C4-2B (cell line): ENCODE measurements around the gene FOXK1.

ENCODE experiments used
- H3K27ac ChIP-seq: fragments of 450-650 bp; 2 replicates; pipeline ENCODE4 v1.5.1; 2017
- ZFX ChIP-seq: fragments of 450-650 bp; IDR thresholded peaks from 2 replicates; pipeline ENCODE4 v1.6.1; 2017
- TF ChIP-seq, protein P1 (sequence below): fragments of 450-650 bp; conservative IDR thresholded peaks from 2 replicates; pipeline ENCODE4 v1.5.1; 2017; ENCODE audit warnings: mild to moderate bottlenecking

FOXK1 gene

DNA sequence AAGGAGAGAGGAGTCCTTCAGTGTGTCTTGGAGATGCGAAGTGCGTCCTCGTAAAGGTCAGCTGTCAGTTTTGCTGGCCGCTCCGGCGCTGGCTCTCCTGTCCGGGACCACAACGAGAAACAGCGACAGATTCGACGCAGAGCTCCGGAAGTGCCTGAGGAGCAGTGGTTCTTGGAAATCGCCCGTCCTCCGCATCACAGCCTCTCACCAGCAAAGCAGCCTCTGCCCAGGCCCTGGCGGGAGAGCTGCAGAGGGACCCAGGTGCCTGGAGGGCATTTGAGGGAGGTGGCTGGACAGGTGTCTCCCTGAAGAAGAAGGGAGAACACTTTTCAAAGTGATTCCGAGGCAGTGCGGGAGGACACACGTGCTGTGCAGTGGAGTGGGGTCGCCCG, 81.7 kb downstream of the FOXK1 start:
- no peak overlapping the region for H3K27ac ChIP-seq
- TF ChIP-seq, protein P1, sequence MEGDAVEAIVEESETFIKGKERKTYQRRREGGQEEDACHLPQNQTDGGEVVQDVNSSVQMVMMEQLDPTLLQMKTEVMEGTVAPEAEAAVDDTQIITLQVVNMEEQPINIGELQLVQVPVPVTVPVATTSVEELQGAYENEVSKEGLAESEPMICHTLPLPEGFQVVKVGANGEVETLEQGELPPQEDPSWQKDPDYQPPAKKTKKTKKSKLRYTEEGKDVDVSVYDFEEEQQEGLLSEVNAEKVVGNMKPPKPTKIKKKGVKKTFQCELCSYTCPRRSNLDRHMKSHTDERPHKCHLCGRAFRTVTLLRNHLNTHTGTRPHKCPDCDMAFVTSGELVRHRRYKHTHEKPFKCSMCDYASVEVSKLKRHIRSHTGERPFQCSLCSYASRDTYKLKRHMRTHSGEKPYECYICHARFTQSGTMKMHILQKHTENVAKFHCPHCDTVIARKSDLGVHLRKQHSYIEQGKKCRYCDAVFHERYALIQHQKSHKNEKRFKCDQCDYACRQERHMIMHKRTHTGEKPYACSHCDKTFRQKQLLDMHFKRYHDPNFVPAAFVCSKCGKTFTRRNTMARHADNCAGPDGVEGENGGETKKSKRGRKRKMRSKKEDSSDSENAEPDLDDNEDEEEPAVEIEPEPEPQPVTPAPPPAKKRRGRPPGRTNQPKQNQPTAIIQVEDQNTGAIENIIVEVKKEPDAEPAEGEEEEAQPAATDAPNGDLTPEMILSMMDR = no peak
- TF ChIP-seq ZFX = no peak

DNA sequence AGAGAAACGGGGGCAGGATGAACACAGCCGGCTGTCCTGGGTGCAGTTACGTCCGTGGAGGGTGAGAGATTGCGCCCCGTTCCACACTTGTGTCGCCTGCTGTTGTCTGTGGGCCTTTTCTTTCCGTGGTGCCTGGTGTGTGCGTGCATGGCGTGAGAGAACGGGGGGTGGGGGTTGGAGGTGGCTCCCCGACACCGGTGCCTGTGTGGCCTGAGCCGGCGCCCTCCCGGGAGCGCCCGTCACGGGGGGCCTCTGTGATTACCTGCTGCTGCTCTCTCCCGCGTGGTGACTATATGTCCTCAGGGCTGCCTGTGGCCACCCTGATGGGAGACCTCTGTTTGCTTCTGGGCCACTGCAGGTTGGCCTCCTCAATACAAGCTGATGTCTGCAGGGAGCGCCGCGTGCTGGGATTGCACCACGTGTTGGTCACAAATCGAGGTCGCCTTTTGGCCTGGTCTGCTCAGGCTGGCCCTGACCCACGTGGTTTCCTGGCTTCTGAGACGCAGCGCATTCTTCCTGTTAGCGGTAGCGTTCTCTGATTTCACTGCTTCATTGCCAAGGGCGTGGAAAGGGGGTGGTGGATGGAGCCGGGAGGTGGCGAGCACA, 82.4 kb downstream of the FOXK1 start:
- no peak overlapping the region for H3K27ac ChIP-seq
- TF ChIP-seq ZFX = no peak
- TF ChIP-seq, protein P1 = no peak

DNA sequence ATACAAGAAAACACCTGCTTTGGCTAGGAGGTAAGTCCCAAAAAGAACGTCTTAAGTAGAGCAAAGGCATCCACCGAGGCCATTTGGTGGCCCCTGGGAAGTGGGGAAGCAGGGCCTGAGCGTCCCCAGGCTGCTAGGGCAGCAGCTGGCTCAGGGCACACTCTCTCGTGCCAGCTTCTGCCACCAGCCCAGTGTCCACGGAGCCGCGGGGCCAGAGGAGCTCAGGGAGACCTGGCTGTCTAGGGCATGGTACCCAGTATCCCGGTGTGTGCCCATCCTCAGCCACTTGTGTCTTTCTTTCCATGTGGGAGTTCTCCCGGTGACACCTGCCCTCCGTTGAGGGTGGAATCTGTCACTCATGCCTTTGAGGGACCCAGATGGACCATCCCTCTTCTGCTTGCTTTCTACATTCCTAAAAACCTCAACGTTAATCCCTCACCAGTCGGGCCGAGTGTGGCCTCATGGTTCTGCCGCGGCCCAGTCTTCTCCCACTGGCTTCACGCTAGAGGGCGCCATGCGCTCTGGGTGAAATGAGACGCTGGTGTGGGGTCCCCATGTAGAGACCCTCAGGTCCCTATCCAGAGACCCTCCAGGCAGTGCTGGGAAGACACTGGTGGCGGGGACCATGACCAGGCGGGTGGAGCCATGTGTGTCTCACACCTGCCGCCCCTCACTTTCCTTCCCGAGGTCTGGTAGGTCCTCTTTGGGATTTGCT, 83.8 kb downstream of the FOXK1 start:
- H3K27ac ChIP-seq = no peak overlapping the region
- TF ChIP-seq, protein P1 = no peak
- TF ChIP-seq ZFX = no peak

DNA sequence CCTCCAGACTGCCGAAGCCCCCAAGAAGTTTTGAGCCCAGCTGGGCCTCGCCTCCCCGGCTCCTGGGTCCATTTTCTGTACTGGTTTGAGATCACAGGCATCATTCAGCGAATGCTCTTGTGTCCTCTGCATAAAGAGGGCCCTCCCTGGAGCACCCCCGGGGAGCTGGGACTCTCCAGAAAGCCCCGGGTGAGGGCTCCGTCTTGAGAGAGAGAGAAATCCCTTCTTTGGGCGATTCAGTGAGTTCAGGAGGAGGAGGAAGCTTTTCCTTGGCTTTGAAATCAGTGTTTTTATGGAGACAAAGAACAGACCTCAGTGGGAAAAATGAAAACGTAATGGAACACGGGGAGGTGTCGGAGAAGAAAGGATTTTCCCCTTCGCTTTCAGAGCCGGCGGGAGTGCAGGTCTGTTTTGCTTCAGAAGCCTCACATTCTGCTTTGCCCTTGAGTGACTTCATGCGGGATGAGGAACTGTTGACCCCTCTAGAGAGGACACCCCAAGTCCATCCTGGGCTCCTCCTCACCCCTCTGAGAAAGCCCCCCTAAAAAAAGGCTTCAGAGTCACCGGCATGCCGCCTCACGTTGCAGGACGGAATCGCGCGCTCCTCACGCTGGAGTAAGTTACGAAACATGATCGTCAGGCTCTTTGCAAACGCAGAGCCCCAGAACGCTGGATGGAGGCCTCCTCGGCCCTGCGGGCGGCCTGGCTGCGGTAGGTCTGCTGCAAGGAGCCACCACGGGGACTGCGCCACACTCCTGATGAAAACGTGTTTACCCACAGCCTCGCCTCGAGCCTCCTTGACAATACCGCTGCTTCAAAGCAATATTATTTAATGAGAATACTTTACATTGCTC, 84.8 kb downstream of the FOXK1 start:
- TF ChIP-seq, protein P1 = no peak
- no peak for TF ChIP-seq ZFX
- no peak overlapping the region for H3K27ac ChIP-seq

DNA sequence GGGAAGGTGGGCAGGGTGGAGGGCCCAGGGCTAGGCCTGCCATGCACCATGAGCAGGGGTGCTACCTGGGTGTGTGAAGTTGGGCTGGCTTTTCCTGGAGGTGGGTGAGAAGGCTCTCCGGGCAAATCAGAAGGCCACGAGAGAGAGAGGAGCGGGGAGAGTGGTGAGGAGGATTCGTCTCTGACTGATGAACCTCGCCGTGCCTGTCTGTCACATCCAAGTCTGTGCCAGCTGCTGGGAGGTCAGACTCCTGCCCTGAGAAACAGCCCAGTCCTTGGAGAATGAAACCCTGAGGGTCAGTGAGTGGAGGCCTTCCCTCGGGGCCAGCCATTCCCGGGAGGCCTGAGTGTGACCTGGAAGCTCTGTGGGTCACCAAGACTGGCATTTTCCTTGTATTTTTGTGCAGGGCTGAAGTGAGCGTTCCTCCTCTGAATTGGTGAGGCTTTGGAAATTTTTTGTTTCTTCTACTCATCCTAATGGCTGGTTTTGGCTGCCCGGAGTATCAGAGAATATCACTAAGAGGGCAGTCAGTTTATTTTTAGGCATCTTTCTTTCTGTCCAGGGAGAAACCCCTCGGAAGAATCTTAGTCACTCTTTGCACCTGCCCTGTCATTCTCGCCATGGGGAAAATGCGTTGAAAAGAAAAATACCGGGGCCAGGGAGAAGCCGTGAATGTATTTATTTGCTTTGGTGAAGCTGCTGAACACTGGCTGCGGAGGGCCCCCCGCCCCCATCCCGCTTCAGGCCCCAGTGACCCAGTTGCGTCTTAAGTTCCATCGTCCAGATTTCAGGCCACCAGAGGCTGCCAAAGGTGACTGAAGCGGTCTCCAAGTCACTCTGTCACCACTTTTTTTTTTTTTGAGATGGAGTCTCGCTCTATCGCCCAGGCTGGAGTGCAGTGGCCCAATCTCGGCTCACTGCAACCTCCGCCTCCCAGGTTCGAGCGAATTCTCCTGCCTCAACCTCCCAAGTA, 86.8 kb downstream of the FOXK1 start:
- TF ChIP-seq ZFX = no peak
- TF ChIP-seq, protein P1 = no peak
- H3K27ac ChIP-seq = no peak overlapping the region

DNA sequence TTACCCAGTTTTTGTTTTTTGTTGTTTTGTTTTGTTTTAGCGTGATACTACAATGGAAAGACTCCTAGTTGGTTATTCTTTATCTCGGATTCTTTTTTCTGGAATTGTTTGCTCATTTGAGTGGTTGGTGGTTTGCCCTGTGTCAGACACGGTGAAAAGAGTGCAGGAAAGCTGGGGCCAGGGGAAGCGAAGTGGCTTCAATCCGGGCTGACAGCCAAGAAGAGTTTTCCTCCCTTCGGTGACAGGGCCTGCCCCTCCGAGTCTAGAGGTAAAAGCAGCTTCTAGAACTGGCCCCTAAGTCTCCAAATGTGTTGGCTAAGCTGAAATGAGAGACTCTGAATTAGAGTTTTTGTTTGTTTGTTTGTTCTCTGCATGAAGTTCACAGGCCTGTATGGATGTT, 87.7 kb downstream of the FOXK1 start:
- TF ChIP-seq ZFX = no peak
- TF ChIP-seq, protein P1 = no peak
- no peak overlapping the region for H3K27ac ChIP-seq
